ENCODE data around the gene KIF2A.

The KIF2A gene

DNA sequence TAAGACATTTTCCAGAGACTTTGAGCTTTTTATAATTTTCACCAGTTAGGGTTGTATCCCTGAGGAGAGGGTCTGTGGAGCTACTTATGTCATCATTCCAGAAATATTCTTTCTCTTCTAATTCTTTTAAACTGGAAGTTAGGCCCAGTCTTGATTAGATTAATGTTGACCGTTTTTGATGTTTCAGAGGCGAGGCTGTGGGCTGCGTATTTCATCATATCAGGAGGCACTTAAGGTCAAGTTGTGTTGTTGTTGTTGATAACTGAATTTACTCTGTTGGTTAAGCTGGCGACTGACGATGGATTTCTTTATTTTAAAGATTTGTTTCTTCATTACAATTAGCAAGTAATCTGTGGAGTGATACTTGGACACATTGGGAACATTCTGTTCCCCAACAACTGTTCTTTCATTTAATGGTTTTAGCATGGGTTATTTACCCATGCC is 126.6 kb downstream of the KIF2A start:
- Histone ChIP-seq H3K4me3 (ENCODE audit: low read depth, low read length) (no peak overlapping the region), H3K27ac (ENCODE audit: extremely low read depth, low read depth, low read length) (no peak overlapping the region), H3K9me3 (ENCODE audit: control insufficient read depth, insufficient read depth, low read depth, low read length) (no peaks in the 10 kb centered on the region), H3K4me1 (ENCODE audit: control insufficient read depth, insufficient read depth, low read length) (no peaks in the 10 kb centered on the region), H3K36me3 (ENCODE audit: control insufficient read depth in 2 of 2, insufficient read depth in 1 of 2, low read length in 2 of 2) (no peaks in the 10 kb centered on the region; a peak in 1 of 3 replicates)
- CTCF ChIA-PET: interaction anchor here (0.7 to 3.0 kb wide), 2 partner anchors 11 to 12 kb away, joined by 3 to 13 read pairs; no protein-coding TSS in a partner anchor
- POLR2A ChIA-PET: interaction anchor here (1.5 kb wide), 1 partner anchor 28 kb away, joined by 6 read pairs; the partner anchor contains the start of gene DIMT1
- TF ChIP-seq ZNF239 (tag by site-specific recombination; IDR thresholded peaks at IDR 0.05) (no peak), ZNF837 (tag by site-specific recombination; IDR thresholded peaks at IDR 0.05) (no peak)
- TF ChIP-seq, protein P1, sequence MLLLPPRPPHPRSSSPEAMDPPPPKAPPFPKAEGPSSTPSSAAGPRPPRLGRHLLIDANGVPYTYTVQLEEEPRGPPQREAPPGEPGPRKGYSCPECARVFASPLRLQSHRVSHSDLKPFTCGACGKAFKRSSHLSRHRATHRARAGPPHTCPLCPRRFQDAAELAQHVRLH (tag by site-specific recombination; IDR thresholded peaks at IDR 0.05): no peak
